ENCODE measurements around the gene TTLL10.
"Not testable (repeated sequence)": the region's sequence is repeated elsewhere in the genome, so short reads cannot be mapped to it uniquely, and the experiment has no call there.

Gene TTLL10

DNA sequence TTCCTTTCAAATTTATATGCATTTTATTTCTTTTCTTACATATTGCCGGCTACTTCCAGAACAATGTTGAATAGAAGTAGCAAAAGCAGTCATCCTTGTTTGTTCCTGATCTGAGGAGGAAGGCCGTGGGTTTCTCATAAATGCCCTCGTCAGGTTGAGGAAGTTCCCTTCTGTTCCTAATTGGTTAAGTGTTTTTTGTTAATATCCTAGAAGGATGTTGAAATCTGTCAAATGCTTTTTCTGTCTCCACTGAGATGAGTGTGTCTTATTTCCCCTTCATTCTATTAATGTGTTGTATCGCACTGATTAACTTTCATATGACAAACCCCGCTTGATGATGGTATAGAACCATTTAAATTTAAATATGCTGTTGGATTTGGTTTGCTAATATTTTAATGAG is 15.4 kb downstream of the TTLL10 start:
- no peak for DNase-seq (ENCODE audit: low spot score in 2 of 2)
- Histone ChIP-seq H3K36me3 (replicated peaks) (no peaks in the 10 kb centered on the region), H3K27me3 (ENCODE audit: low read depth) (peaks cover 9% of the 10 kb centered on the region), H3K9me3 (peaks cover 7% of the 10 kb centered on the region; the same call in 1 of the 2 replicates), H3K4me1 (no peaks in the 10 kb centered on the region), H3K4me3 (no peak overlapping the region)
- in situ Hi-C loops (cut with MboI; ENCODE audit: low sequenced_read_pairs) = no loop called here

DNA sequence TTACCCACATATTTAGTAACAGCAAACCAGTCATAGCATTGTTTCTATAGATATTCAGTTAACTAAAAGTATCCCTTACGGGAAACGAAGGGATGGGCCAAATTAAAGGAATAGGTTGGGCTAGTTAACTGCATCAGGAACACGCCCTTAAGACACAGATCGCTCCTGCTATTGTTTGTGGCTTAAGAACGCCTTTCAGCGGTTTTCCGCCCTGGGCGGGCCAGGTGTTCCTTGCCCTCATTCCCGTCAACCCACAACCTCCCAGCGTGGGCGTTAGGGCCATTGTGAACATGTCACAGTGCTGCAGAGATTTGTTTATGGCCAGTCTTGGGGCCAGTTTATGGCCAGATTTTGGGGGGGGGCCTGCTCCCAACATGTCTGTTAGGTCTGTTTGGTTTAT is 18.1 kb downstream of the TTLL10 start:
- Histone ChIP-seq H3K36me3 (replicated peaks) (no peaks in the 10 kb centered on the region), H3K4me3 (no peak overlapping the region), H3K9me3 (peaks cover 7% of the 10 kb centered on the region; the same call in 1 of the 2 replicates), H3K4me1 (no peaks in the 10 kb centered on the region), H3K27me3 (ENCODE audit: low read depth) (peaks cover 9% of the 10 kb centered on the region)
- in situ Hi-C loops (cut with MboI; ENCODE audit: low sequenced_read_pairs) = no loop called here
- DNase-seq (ENCODE audit: low spot score in 2 of 2) = no peak

DNA sequence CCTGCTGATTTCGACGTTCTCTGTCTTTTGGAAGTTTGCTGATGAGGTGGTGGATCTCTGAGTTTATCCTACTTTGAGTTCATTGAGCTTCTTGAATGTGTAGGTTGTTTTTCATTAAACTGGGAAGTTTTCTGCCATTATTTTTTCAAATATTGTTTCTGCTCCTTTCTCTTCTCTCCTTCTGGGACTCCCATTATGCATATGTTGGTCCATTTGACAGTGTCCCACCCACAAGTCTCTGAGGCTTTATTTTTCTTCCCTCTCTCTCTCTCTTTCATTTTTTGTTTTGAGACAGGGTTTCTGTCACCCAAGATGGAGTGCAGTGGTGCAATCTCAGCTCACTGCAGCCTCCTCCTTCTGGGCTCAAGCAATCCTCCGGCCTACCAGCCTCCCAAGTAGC is 21.0 kb downstream of the TTLL10 start:
- H3K36me3 ChIP-seq (replicated peaks) = no peaks in the 10 kb centered on the region
- H3K4me3 ChIP-seq = no peak overlapping the region
- H3K4me1 ChIP-seq = no peaks in the 10 kb centered on the region
- in situ Hi-C loops (cut with MboI; ENCODE audit: low sequenced_read_pairs) = no loop called here
- no peaks in the 10 kb centered on the region for H3K27me3 ChIP-seq (ENCODE audit: low read depth)
- DNase-seq (ENCODE audit: low spot score in 2 of 2) = no peak
- H3K9me3 ChIP-seq = peaks cover 7% of the 10 kb centered on the region; the same call in 1 of the 2 replicates

GRCh38 chr1:1195726-1196125 is 22.0 kb downstream of the TTLL10 start:
- H3K4me1 ChIP-seq; H3K27me3 ChIP-seq (ENCODE audit: low read depth); DNase-seq (ENCODE audit: low spot score in 2 of 2); in situ Hi-C loops (cut with MboI; ENCODE audit: low sequenced_read_pairs); H3K9me3 ChIP-seq; H3K4me3 ChIP-seq; H3K36me3 ChIP-seq (replicated peaks): not testable (repeated sequence)

- H3K4me1 ChIP-seq = no peaks in the 10 kb centered on the region
- no peak overlapping the region for H3K4me3 ChIP-seq
- no peaks in the 10 kb centered on the region for H3K27me3 ChIP-seq (ENCODE audit: low read depth)
- in situ Hi-C loops (cut with MboI; ENCODE audit: low sequenced_read_pairs) = no loop called here
- DNase-seq (ENCODE audit: low spot score in 2 of 2) = no peak
- peaks cover 4% of the 10 kb centered on the region; the same call in 1 of the 2 replicates for H3K9me3 ChIP-seq
- no peaks in the 10 kb centered on the region for H3K36me3 ChIP-seq (replicated peaks)
Observed at GRCh38 chr1:1196431-1197187, 22.9 kb downstream of the TTLL10 start.

- H3K4me3 ChIP-seq = no peak overlapping the region
- H3K36me3 ChIP-seq (replicated peaks) = no peaks in the 10 kb centered on the region
- no peaks in the 10 kb centered on the region for H3K4me1 ChIP-seq
- in situ Hi-C loops (cut with MboI; ENCODE audit: low sequenced_read_pairs) = no loop called here
- no peak for DNase-seq (ENCODE audit: low spot score in 2 of 2)
- H3K27me3 ChIP-seq (ENCODE audit: low read depth) = no peaks in the 10 kb centered on the region
- H3K9me3 ChIP-seq = no peaks in the 10 kb centered on the region; the same call in 1 of the 2 replicates
Observed at GRCh38 chr1:1197188-1197500, 23.5 kb downstream of the TTLL10 start.

GRCh38 chr1:1197551-1198422 is 24.1 kb downstream of the TTLL10 start:
- Histone ChIP-seq H3K36me3 (replicated peaks) (no peaks in the 10 kb centered on the region), H3K9me3 (no peaks in the 10 kb centered on the region), H3K27me3 (ENCODE audit: low read depth) (no peaks in the 10 kb centered on the region), H3K4me1 (no peaks in the 10 kb centered on the region), H3K4me3 (no peak overlapping the region)
- no peak for DNase-seq (ENCODE audit: low spot score in 2 of 2)
- in situ Hi-C loops (cut with MboI; ENCODE audit: low sequenced_read_pairs) = no loop called here

GRCh38 chr1:1198423-1199140 is 24.9 kb downstream of the TTLL10 start:
- Histone ChIP-seq H3K4me3 (no peak overlapping the region), H3K27me3 (ENCODE audit: low read depth) (no peaks in the 10 kb centered on the region), H3K4me1 (no peaks in the 10 kb centered on the region), H3K36me3 (replicated peaks) (no peaks in the 10 kb centered on the region), H3K9me3 (no peaks in the 10 kb centered on the region)
- in situ Hi-C loops (cut with MboI; ENCODE audit: low sequenced_read_pairs) = no loop called here
- no peak for DNase-seq (ENCODE audit: low spot score in 2 of 2)

- no peak for DNase-seq (ENCODE audit: low spot score in 2 of 2)
- Histone ChIP-seq H3K4me3 (no peak overlapping the region), H3K36me3 (replicated peaks) (no peaks in the 10 kb centered on the region), H3K9me3 (no peaks in the 10 kb centered on the region), H3K4me1 (no peaks in the 10 kb centered on the region), H3K27me3 (ENCODE audit: low read depth) (no peaks in the 10 kb centered on the region)
- in situ Hi-C loops (cut with MboI; ENCODE audit: low sequenced_read_pairs) = no loop called here
Observed at GRCh38 chr1:1199141-1199960, 25.7 kb downstream of the TTLL10 start.

GRCh38 chr1:1199961-1200875 is 26.5 kb downstream of the TTLL10 start:
- H3K9me3 ChIP-seq = no peaks in the 10 kb centered on the region
- H3K36me3 ChIP-seq (replicated peaks) = no peaks in the 10 kb centered on the region
- DNase-seq (ENCODE audit: low spot score in 2 of 2) = no peak
- no peaks in the 10 kb centered on the region for H3K27me3 ChIP-seq (ENCODE audit: low read depth)
- in situ Hi-C loops (cut with MboI; ENCODE audit: low sequenced_read_pairs) = no loop called here
- H3K4me3 ChIP-seq = peak overlapping the region; percentile 29
- H3K4me1 ChIP-seq = no peaks in the 10 kb centered on the region

- DNase-seq (ENCODE audit: low spot score in 2 of 2) = peak; percentile 9 to 68
Observed at GRCh38 chr1:1200876-1201810, 27.5 kb downstream of the TTLL10 start.

More at GRCh38 chr1:1200876-1201810, 27.5 kb downstream of the TTLL10 start:
- H3K36me3 ChIP-seq (replicated peaks) = no peaks in the 10 kb centered on the region
- H3K4me3 ChIP-seq = peak overlapping the region; percentile 29
- in situ Hi-C loops (cut with MboI; ENCODE audit: low sequenced_read_pairs) = no loop called here
- H3K4me1 ChIP-seq = no peaks in the 10 kb centered on the region
- H3K9me3 ChIP-seq = no peaks in the 10 kb centered on the region
- no peaks in the 10 kb centered on the region for H3K27me3 ChIP-seq (ENCODE audit: low read depth)

All from HAP-1 (cell line).